Measurements from ENCODE around the gene EPN2.

The EPN2 gene

DNA sequence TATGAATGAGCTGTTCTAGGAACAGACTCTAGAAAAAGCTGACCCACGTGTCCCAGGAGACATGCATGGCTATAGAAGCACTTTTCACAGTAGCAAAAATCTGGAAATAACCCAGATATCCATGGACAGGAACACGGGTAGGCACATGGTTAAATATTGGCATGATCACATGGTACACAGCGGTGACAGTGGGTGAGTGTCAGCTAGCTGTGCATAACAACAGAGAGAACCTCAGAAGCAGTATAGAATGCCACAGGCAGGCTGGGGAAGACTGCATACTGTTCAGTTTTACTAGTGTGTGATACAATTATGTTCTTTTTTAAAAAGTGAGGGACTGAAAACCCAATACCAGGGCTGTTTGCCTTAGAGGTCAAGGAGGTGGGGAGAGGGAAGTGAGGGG is 31.4 kb downstream of the EPN2 start:
- no peak overlapping the region for H2BK120ac ChIP-seq (ENCODE audit: low read depth, low read length)
- H2BK5ac ChIP-seq (ENCODE audit: low read length): no peak overlapping the region
- peaks cover 0 to 55% of the 10 kb centered on the region in 2 donors for H3K36me3 ChIP-seq (replicated peaks in 1 of 2; ENCODE audit: control insufficient read depth in 2 of 2, insufficient read depth in 2 of 2, low read length in 2 of 2)
- H3K9me3 ChIP-seq (replicated peaks in 1 of 2; ENCODE audit: control insufficient read depth in 2 of 2, insufficient read depth in 1 of 2, low read depth in 1 of 2, low read length in 2 of 2): no peaks in the 10 kb centered on the region
- no peak overlapping the region for H2AFZ ChIP-seq (ENCODE audit: low read length)
- H3K9ac ChIP-seq (ENCODE audit: low read depth, low read length, poor library complexity): no peak overlapping the region
- H3K4me3 ChIP-seq (ENCODE audit: low read length in 2 of 2): no peak overlapping the region
- no peak overlapping the region for H2AK5ac ChIP-seq (ENCODE audit: low read depth, low read length)
- H3K4me2 ChIP-seq (ENCODE audit: insufficient read depth, low read length, poor library complexity, severe bottlenecking): no peak overlapping the region
- no peak overlapping the region for H2BK12ac ChIP-seq (ENCODE audit: low read length)
- no peak for DNase-seq (ENCODE audit: low spot score)
- H3K14ac ChIP-seq (ENCODE audit: low read length): no peak overlapping the region
- peaks cover 2 to 15% of the 10 kb centered on the region in 2 donors for H3K4me1 ChIP-seq (ENCODE audit: control insufficient read depth in 2 of 2, insufficient read depth in 1 of 2, low read depth in 1 of 2, low read length in 2 of 2)
- no CpG with 5 or more reads among the region's 3 CpGs for WGBS, 2 donors (ENCODE audit: extremely low coverage in 2 of 2, insufficient read length in 2 of 2, insufficient replicate concordance in 1 of 2)
- H3K27ac ChIP-seq (replicated peaks; ENCODE audit: low read length): no peak overlapping the region
- H3K4ac ChIP-seq (ENCODE audit: low read length): no peak overlapping the region
- no peak overlapping the region for H3K18ac ChIP-seq (ENCODE audit: low read length)
- no peak overlapping the region for H2BK15ac ChIP-seq (ENCODE audit: low read length)
- no peak overlapping the region for H3K23ac ChIP-seq (ENCODE audit: low read depth, low read length, poor library complexity)
- H3K79me1 ChIP-seq (ENCODE audit: low read depth, low read length): peaks cover 4% of the 10 kb centered on the region
- H4K8ac ChIP-seq (ENCODE audit: low read depth, low read length): no peak overlapping the region
- no peaks in the 10 kb centered on the region for H3K27me3 ChIP-seq (ENCODE audit: control insufficient read depth in 3 of 3, insufficient read depth in 3 of 3, low read depth in 1 of 3, low read length in 3 of 3)
- H4K91ac ChIP-seq (ENCODE audit: low read depth, low read length, poor library complexity): no peak overlapping the region

DNA sequence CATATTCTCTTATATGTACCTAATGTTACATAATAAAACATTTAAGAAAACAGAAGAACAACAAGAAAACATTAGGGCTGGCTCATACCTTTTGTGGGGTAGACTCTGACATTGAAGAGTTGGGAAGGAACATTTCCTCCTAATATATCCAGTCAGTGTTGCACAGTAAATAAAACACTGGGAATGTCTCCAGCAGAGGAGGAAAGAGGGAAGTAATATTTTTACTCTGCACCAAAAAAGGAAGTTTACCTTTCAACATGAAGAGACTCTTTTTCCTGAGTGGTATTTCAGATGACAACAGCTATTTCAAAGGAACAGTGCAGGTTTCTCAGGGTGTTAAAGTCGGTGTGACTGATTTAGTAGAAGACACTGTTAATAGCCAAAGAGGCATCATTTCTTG is 31.9 kb downstream of the EPN2 start:
- H3K4me1 ChIP-seq (ENCODE audit: control insufficient read depth in 2 of 2, insufficient read depth in 1 of 2, low read depth in 1 of 2, low read length in 2 of 2): peaks cover 0 to 13% of the 10 kb centered on the region in 2 donors
- no peak overlapping the region for H4K8ac ChIP-seq (ENCODE audit: low read depth, low read length)
- H2BK120ac ChIP-seq (ENCODE audit: low read depth, low read length): no peak overlapping the region
- WGBS, 2 donors (ENCODE audit: extremely low coverage in 2 of 2, insufficient read length in 2 of 2, insufficient replicate concordance in 1 of 2): no CpG with 5 or more reads among the region's 1 CpG
- no peak overlapping the region for H3K18ac ChIP-seq (ENCODE audit: low read length)
- H3K23ac ChIP-seq (ENCODE audit: low read depth, low read length, poor library complexity): no peak overlapping the region
- H3K9ac ChIP-seq (ENCODE audit: low read depth, low read length, poor library complexity): no peak overlapping the region
- no peak overlapping the region for H3K14ac ChIP-seq (ENCODE audit: low read length)
- H3K4me2 ChIP-seq (ENCODE audit: insufficient read depth, low read length, poor library complexity, severe bottlenecking): no peak overlapping the region
- no peak overlapping the region for H2BK5ac ChIP-seq (ENCODE audit: low read length)
- peaks cover 4% of the 10 kb centered on the region for H3K79me1 ChIP-seq (ENCODE audit: low read depth, low read length)
- no peak for DNase-seq (ENCODE audit: low spot score)
- H3K9me3 ChIP-seq (replicated peaks in 1 of 2; ENCODE audit: control insufficient read depth in 2 of 2, insufficient read depth in 1 of 2, low read depth in 1 of 2, low read length in 2 of 2): no peaks in the 10 kb centered on the region
- no peak overlapping the region for H2AFZ ChIP-seq (ENCODE audit: low read length)
- H3K27me3 ChIP-seq (ENCODE audit: control insufficient read depth in 3 of 3, insufficient read depth in 3 of 3, low read depth in 1 of 3, low read length in 3 of 3): no peaks in the 10 kb centered on the region
- H3K4ac ChIP-seq (ENCODE audit: low read length): no peak overlapping the region
- H4K91ac ChIP-seq (ENCODE audit: low read depth, low read length, poor library complexity): no peak overlapping the region
- H2AK5ac ChIP-seq (ENCODE audit: low read depth, low read length): no peak overlapping the region
- no peak overlapping the region for H3K4me3 ChIP-seq (ENCODE audit: low read length in 2 of 2)
- H3K36me3 ChIP-seq (replicated peaks in 1 of 2; ENCODE audit: control insufficient read depth in 2 of 2, insufficient read depth in 2 of 2, low read length in 2 of 2): peaks cover 3 to 60% of the 10 kb centered on the region in 2 donors
- H3K27ac ChIP-seq (replicated peaks; ENCODE audit: low read length): no peak overlapping the region
- no peak overlapping the region for H2BK15ac ChIP-seq (ENCODE audit: low read length)
- no peak overlapping the region for H2BK12ac ChIP-seq (ENCODE audit: low read length)

GRCh38 chr17:19269641-19270040 is 32.5 kb downstream of the EPN2 start:
- no CpG with 5 or more reads among the region's 3 CpGs for WGBS, 2 donors (ENCODE audit: extremely low coverage in 2 of 2, insufficient read length in 2 of 2, insufficient replicate concordance in 1 of 2)
- Histone ChIP-seq H3K4me1 (ENCODE audit: control insufficient read depth in 2 of 2, insufficient read depth in 1 of 2, low read depth in 1 of 2, low read length in 2 of 2) (peaks cover 0 to 11% of the 10 kb centered on the region in 2 donors), H2BK15ac (ENCODE audit: low read length) (no peak overlapping the region), H3K27ac (replicated peaks; ENCODE audit: low read length) (no peak overlapping the region), H3K18ac (ENCODE audit: low read length) (no peak overlapping the region), H4K91ac (ENCODE audit: low read depth, low read length, poor library complexity) (no peak overlapping the region), H3K4ac (ENCODE audit: low read length) (no peak overlapping the region), H2AK5ac (ENCODE audit: low read depth, low read length) (no peak overlapping the region), H3K14ac (ENCODE audit: low read length) (no peak overlapping the region), H3K9me3 (replicated peaks in 1 of 2; ENCODE audit: control insufficient read depth in 2 of 2, insufficient read depth in 1 of 2, low read depth in 1 of 2, low read length in 2 of 2) (no peaks in the 10 kb centered on the region), H3K79me1 (ENCODE audit: low read depth, low read length) (peaks cover 4% of the 10 kb centered on the region), H3K4me2 (ENCODE audit: insufficient read depth, low read length, poor library complexity, severe bottlenecking) (no peak overlapping the region), H2BK5ac (ENCODE audit: low read length) (no peak overlapping the region), H3K36me3 (replicated peaks in 1 of 2; ENCODE audit: control insufficient read depth in 2 of 2, insufficient read depth in 2 of 2, low read length in 2 of 2) (peaks cover 5 to 64% of the 10 kb centered on the region in 2 donors), H3K23ac (ENCODE audit: low read depth, low read length, poor library complexity) (no peak overlapping the region), H3K27me3 (ENCODE audit: control insufficient read depth in 3 of 3, insufficient read depth in 3 of 3, low read depth in 1 of 3, low read length in 3 of 3) (no peaks in the 10 kb centered on the region), H4K8ac (ENCODE audit: low read depth, low read length) (no peak overlapping the region), H2BK120ac (ENCODE audit: low read depth, low read length) (no peak overlapping the region), H3K9ac (ENCODE audit: low read depth, low read length, poor library complexity) (no peak overlapping the region), H2BK12ac (ENCODE audit: low read length) (no peak overlapping the region), H2AFZ (ENCODE audit: low read length) (no peak overlapping the region), H3K4me3 (ENCODE audit: low read length in 2 of 2) (no peak overlapping the region)
- DNase-seq (ENCODE audit: low spot score): no peak

GRCh38 chr17:19270347-19270703 is 33.2 kb downstream of the EPN2 start:
- no peak overlapping the region for H2AFZ ChIP-seq (ENCODE audit: low read length)
- H2BK15ac ChIP-seq (ENCODE audit: low read length): no peak overlapping the region
- no peak overlapping the region for H4K8ac ChIP-seq (ENCODE audit: low read depth, low read length)
- H2BK12ac ChIP-seq (ENCODE audit: low read length): no peak overlapping the region
- H2BK120ac ChIP-seq (ENCODE audit: low read depth, low read length): no peak overlapping the region
- no peak overlapping the region for H3K18ac ChIP-seq (ENCODE audit: low read length)
- H2BK5ac ChIP-seq (ENCODE audit: low read length): no peak overlapping the region
- no peak overlapping the region for H4K91ac ChIP-seq (ENCODE audit: low read depth, low read length, poor library complexity)
- H2AK5ac ChIP-seq (ENCODE audit: low read depth, low read length): no peak overlapping the region
- peaks cover 4% of the 10 kb centered on the region for H3K79me1 ChIP-seq (ENCODE audit: low read depth, low read length)
- no peak for DNase-seq (ENCODE audit: low spot score)
- H3K9me3 ChIP-seq (replicated peaks in 1 of 2; ENCODE audit: control insufficient read depth in 2 of 2, insufficient read depth in 1 of 2, low read depth in 1 of 2, low read length in 2 of 2): no peaks in the 10 kb centered on the region
- H3K23ac ChIP-seq (ENCODE audit: low read depth, low read length, poor library complexity): no peak overlapping the region
- no peak overlapping the region for H3K14ac ChIP-seq (ENCODE audit: low read length)
- no peak overlapping the region for H3K27ac ChIP-seq (replicated peaks; ENCODE audit: low read length)
- H3K27me3 ChIP-seq (ENCODE audit: control insufficient read depth in 3 of 3, insufficient read depth in 3 of 3, low read depth in 1 of 3, low read length in 3 of 3): no peaks in the 10 kb centered on the region
- no peak overlapping the region for H3K4me2 ChIP-seq (ENCODE audit: insufficient read depth, low read length, poor library complexity, severe bottlenecking)
- H3K4me1 ChIP-seq (ENCODE audit: control insufficient read depth in 2 of 2, insufficient read depth in 1 of 2, low read depth in 1 of 2, low read length in 2 of 2): peaks cover 0 to 12% of the 10 kb centered on the region in 2 donors
- H3K4ac ChIP-seq (ENCODE audit: low read length): no peak overlapping the region
- H3K4me3 ChIP-seq (ENCODE audit: low read length in 2 of 2): no peak overlapping the region
- no peak overlapping the region for H3K9ac ChIP-seq (ENCODE audit: low read depth, low read length, poor library complexity)
- H3K36me3 ChIP-seq (replicated peaks in 1 of 2; ENCODE audit: control insufficient read depth in 2 of 2, insufficient read depth in 2 of 2, low read length in 2 of 2): peaks cover 5 to 64% of the 10 kb centered on the region in 2 donors
- no CpG with 5 or more reads among the region's 3 CpGs for WGBS, 2 donors (ENCODE audit: extremely low coverage in 2 of 2, insufficient read length in 2 of 2, insufficient replicate concordance in 1 of 2)

Measured in neuronal stem cell (in vitro differentiated cells).